ENCODE measurements around the gene SFXN2.

Gene SFXN2

DNA sequence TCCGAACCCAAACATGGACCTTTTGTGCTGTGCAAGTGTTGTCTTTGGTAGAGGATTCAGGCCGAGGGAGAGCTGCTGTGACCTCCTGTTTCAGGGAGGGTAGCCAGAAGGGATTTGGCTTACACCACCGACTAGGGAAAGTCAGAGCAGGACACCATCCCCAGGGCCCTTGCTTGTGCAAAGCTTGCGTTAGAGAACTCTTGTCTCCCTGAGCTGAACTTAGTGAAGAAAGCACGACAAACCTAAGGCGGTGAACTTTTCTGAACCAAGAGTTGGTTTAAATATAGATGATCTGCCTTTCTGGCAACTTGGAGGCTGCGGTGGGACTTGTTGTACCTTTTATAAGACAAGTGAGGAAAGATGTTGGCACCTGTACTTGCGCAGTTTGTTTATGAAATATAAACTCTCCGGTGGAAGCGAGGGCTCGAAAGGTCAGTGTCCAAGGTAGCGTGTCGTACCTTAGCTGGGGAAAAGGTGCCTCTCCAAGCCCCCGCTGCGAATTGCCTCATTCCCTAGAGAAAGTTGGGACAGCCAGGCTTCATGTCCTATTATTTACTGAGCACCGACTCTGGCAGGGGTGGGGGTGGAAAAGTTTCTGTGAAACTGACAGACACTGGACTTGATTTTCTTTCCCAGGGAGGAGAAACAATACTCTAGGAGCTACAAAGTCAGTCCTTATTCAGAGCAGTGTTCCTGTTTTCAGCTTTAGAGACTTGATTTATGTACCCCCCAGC, 60.9 kb downstream of the SFXN2 start:
- Histone ChIP-seq H3K27me3 (ENCODE audit: control insufficient read depth, low read length) (no peaks in the 10 kb centered on the region), H3K4me2 (ENCODE audit: low read length) (no peak overlapping the region), H3F3A (ENCODE audit: control insufficient read depth, insufficient read depth) (no peaks in the 10 kb centered on the region), H3K9me2 (replicated peaks; ENCODE audit: control insufficient read depth, low read length) (no peaks in the 10 kb centered on the region), H3K4me1 (ENCODE audit: control insufficient read depth, low read length) (no peaks in the 10 kb centered on the region), H3K9me3 (ENCODE audit: control insufficient read depth, insufficient read depth, low read length) (no peaks in the 10 kb centered on the region), H4K20me1 (ENCODE audit: control insufficient read depth, insufficient read depth, low read depth, low read length) (no peaks in the 10 kb centered on the region), H3K4me3 (ENCODE audit: low read length) (no peak overlapping the region), H3K79me2 (ENCODE audit: control insufficient read depth, low read length) (0 out of 2 replicates have a peak, but pooled peaks cover 7% of the 10 kb centered on the region), H3K36me3 (ENCODE audit: control insufficient read depth, low read length) (no peaks in the 10 kb centered on the region), H3K27ac (ENCODE audit: low read depth, low read length) (no peak overlapping the region)
- no peak for TF ChIP-seq EZH2phosphoT487 (IDR thresholded peaks at IDR 0.05; ENCODE audit: borderline replicate concordance, low read length)
- TF ChIP-seq, protein P1, sequence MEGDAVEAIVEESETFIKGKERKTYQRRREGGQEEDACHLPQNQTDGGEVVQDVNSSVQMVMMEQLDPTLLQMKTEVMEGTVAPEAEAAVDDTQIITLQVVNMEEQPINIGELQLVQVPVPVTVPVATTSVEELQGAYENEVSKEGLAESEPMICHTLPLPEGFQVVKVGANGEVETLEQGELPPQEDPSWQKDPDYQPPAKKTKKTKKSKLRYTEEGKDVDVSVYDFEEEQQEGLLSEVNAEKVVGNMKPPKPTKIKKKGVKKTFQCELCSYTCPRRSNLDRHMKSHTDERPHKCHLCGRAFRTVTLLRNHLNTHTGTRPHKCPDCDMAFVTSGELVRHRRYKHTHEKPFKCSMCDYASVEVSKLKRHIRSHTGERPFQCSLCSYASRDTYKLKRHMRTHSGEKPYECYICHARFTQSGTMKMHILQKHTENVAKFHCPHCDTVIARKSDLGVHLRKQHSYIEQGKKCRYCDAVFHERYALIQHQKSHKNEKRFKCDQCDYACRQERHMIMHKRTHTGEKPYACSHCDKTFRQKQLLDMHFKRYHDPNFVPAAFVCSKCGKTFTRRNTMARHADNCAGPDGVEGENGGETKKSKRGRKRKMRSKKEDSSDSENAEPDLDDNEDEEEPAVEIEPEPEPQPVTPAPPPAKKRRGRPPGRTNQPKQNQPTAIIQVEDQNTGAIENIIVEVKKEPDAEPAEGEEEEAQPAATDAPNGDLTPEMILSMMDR (IDR thresholded peaks at IDR 0.05; ENCODE audit: low read depth, low read length, poor library complexity, severe bottlenecking) = no peak

DNA sequence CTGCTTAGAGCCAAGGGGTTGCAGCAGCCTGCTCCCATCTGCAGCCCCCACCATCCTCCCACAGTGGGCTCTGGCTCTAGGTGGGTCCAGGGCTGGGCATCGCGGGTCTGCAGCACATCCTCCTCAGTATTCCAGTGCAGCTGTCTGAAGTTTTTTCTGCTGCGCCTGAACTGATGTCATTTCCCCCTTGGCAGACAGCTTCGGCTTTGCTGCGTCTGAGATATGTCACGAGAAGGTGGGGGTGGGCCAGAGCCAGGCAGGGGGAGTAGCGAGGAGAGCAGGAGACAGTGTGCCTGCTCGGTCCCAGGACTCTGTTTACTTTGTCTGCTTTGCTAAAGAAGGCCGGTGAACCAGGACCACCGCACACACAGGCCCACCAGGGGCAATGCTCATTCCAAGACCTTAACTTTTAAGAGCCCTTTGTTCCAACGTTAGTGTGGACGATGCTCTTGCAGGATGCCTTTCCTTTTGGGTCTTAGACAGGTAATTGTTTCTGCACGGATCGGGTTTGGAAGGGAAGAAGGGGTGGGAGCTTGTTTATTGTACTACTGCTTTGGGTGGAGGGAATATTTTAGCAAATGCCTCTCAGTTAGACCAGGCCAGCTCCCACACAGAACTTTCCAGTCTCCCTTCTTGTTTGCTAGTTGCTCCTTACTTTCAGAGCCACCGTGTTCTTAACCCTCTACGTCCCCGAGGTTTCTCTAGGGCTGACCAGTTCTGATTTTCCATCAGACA, 61.7 kb downstream of the SFXN2 start:
- TF ChIP-seq, protein P1 (IDR thresholded peaks at IDR 0.05; ENCODE audit: low read depth, low read length, poor library complexity, severe bottlenecking) = no peak
- no peak for TF ChIP-seq EZH2phosphoT487 (IDR thresholded peaks at IDR 0.05; ENCODE audit: borderline replicate concordance, low read length)
- Histone ChIP-seq H3K4me3 (ENCODE audit: low read length) (no peak overlapping the region), H3K79me2 (ENCODE audit: control insufficient read depth, low read length) (0 out of 2 replicates have a peak, but pooled peaks cover 7% of the 10 kb centered on the region), H3K4me1 (ENCODE audit: control insufficient read depth, low read length) (no peaks in the 10 kb centered on the region), H3K9me2 (replicated peaks; ENCODE audit: control insufficient read depth, low read length) (no peaks in the 10 kb centered on the region), H3K27me3 (ENCODE audit: control insufficient read depth, low read length) (no peaks in the 10 kb centered on the region), H3K36me3 (ENCODE audit: control insufficient read depth, low read length) (no peaks in the 10 kb centered on the region), H3K9me3 (ENCODE audit: control insufficient read depth, insufficient read depth, low read length) (no peaks in the 10 kb centered on the region), H3K4me2 (ENCODE audit: low read length) (no peak overlapping the region), H3K27ac (ENCODE audit: low read depth, low read length) (no peak overlapping the region), H4K20me1 (ENCODE audit: control insufficient read depth, insufficient read depth, low read depth, low read length) (no peaks in the 10 kb centered on the region), H3F3A (ENCODE audit: control insufficient read depth, insufficient read depth) (no peaks in the 10 kb centered on the region)

DNA sequence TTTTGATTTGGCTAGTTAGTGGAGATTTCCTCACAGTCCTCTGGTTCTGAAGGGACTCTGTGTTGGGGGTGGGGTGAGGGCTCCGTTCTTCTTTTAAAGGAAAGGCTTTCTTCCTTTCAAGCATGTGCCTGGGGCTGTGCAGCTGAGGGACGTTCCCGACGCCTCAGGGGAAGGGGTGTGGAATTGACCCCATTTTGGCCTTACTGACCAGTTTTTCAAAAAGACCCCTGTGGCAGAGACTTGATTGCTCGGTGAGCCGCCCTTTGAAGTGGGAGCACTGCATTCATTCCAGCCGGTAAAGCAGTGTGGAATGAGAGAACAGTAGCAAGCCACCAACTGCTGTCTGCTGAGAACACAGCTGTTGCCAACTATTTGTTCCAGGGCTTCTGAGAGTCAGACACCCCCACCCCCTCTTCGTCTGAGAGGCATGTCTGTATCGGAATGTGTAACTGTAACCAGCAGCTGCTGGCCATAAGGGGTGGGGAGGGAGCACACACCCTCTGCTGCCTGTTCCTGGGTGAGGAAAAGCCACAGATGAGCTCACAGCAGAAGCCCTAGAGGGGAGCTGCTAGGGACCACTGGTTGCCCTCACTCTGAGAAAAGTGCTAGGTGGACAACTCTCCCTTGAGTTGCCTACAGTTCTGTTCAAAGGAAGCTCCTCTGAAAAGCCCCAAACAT, 62.5 kb downstream of the SFXN2 start:
- Histone ChIP-seq H3K27ac (ENCODE audit: low read depth, low read length) (no peak overlapping the region), H4K20me1 (ENCODE audit: control insufficient read depth, insufficient read depth, low read depth, low read length) (no peaks in the 10 kb centered on the region), H3K79me2 (ENCODE audit: control insufficient read depth, low read length) (0 out of 2 replicates have a peak, but pooled peaks cover 11% of the 10 kb centered on the region), H3K36me3 (ENCODE audit: control insufficient read depth, low read length) (no peaks in the 10 kb centered on the region), H3F3A (ENCODE audit: control insufficient read depth, insufficient read depth) (no peaks in the 10 kb centered on the region), H3K9me2 (replicated peaks; ENCODE audit: control insufficient read depth, low read length) (no peaks in the 10 kb centered on the region), H3K4me2 (ENCODE audit: low read length) (no peak overlapping the region), H3K27me3 (ENCODE audit: control insufficient read depth, low read length) (no peaks in the 10 kb centered on the region), H3K4me3 (ENCODE audit: low read length) (no peak overlapping the region), H3K4me1 (ENCODE audit: control insufficient read depth, low read length) (no peaks in the 10 kb centered on the region), H3K9me3 (ENCODE audit: control insufficient read depth, insufficient read depth, low read length) (no peaks in the 10 kb centered on the region)
- no peak for TF ChIP-seq EZH2phosphoT487 (IDR thresholded peaks at IDR 0.05; ENCODE audit: borderline replicate concordance, low read length)
- TF ChIP-seq, protein P1 (IDR thresholded peaks at IDR 0.05; ENCODE audit: low read depth, low read length, poor library complexity, severe bottlenecking) = no peak
